Measurements from ENCODE around the gene MUC6. TPM values are rescaled to one million over a fixed set of nuclear protein-coding genes. Genes with fewer than 3 reads are reported as not detected.
"Not testable (repeated sequence)": the region's sequence is repeated elsewhere in the genome, so short reads cannot be mapped to it uniquely, and the experiment has no call there.

Gene MUC6
- polyA plus RNA-seq, 5 donors, result 0.24 to 0.57 (median 0.54) TPM

GRCh38 chr11:986270-986951 is 50.1 kb downstream of the MUC6 start:
- DNase-seq, result peak; percentile 32 to 54

GRCh38 chr11:985848-986247 is 50.7 kb downstream of the MUC6 start:
- no peak for DNase-seq

GRCh38 chr11:985406-985805 is 51.1 kb downstream of the MUC6 start:
- peak; percentile 40 to 49 for DNase-seq

DNA sequence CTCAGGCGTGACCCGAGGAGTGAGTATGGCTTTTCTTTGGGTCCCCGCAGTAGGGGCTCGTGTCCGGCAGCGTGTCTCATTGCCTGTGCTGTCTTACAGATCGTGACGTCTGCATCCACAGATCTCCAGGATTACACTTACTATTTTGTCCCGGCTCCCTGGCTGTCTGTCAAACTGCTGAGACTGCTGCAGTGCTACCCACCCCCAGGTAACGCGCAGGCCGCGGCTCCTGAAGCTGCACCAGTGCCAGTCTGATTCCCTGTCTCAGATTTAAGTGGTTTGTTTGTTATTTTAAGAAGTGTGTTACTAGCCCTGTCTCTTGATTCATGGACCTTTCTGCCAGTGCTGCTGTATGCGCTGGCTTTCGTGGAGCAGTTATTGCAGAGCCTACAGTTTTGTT is 52.0 kb downstream of the MUC6 start:
- no peak for DNase-seq

- no peak for DNase-seq
These were observed 54.8 kb downstream of the MUC6 start for GRCh38 chr11:981764-982163.

GRCh38 chr11:980438-981357 is 55.8 kb downstream of the MUC6 start:
- DNase-seq, result no peak

- no peak for DNase-seq
These were observed 57.7 kb downstream of the MUC6 start for GRCh38 chr11:978781-979180.

DNA sequence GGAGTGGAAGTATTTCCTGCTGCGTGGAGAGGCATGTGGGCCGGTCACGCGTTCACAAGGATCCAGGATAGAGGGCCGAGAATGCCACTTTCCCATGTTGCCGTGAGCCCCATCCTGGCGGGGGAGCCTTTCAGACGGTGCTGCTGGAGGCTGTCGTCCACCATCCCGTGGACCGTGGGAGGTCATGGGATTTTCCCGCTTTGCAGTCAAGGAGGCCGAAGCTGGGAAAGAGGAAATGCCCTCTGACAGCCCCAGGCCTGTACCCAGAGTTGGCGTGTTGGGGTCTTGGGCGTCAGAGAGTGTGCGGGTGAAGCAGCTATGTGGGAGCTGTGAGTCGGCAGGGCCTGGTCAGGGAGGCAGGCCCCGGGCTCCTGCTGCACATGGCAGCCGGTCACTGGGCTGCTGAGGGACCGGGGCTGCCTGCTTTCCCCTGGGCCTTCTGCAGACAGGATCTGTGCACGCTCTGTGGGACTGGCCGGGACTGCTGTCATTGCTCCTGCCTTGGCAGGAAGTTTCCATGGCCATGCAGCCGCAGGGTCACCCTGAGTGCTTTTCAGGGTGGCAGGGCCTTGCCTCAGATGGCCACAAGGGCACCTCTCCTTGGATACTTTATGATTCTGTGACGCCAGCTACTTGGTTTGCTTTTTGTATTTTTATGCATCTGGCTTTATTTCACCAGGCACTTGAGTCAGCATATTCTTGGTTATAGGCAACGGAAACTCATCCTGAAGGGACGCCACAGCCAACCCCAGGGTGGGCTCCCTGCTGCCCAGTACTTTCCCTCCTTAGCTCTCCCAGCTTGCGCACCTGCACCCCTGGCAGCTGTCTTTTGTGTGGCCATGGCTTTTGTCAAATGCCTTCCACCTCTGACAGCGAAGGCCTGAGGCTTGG is 58.4 kb downstream of the MUC6 start:
- DNase-seq, result no peak

GRCh38 chr11:976431-977160 is 59.9 kb downstream of the MUC6 start:
- no peak for DNase-seq

GRCh38 chr11:975827-976226 is 60.7 kb downstream of the MUC6 start:
- DNase-seq, result no peak

- DNase-seq, result not testable (repeated sequence)
These were observed 61.1 kb downstream of the MUC6 start for GRCh38 chr11:975376-975775.

DNA sequence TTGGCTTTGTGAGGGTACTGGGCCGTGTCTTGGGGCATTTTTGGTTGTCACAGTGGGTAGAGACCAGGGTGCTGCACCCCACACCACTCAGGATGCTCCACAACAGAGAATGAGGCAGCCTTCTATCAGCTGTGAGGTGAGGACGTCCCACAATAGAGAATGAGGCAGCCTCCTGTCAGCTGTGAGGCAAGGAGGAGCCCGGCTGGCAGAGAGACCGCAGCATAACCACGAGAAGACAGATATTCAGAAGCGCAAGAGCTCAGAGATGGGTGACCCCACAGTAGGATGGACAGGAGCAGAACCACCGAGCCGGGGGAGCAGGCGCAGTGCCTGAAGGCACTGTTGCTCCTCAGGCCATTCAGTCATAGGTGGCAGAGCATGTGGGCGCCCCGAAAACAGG is 63.3 kb downstream of the MUC6 start:
- no peak for DNase-seq

DNA sequence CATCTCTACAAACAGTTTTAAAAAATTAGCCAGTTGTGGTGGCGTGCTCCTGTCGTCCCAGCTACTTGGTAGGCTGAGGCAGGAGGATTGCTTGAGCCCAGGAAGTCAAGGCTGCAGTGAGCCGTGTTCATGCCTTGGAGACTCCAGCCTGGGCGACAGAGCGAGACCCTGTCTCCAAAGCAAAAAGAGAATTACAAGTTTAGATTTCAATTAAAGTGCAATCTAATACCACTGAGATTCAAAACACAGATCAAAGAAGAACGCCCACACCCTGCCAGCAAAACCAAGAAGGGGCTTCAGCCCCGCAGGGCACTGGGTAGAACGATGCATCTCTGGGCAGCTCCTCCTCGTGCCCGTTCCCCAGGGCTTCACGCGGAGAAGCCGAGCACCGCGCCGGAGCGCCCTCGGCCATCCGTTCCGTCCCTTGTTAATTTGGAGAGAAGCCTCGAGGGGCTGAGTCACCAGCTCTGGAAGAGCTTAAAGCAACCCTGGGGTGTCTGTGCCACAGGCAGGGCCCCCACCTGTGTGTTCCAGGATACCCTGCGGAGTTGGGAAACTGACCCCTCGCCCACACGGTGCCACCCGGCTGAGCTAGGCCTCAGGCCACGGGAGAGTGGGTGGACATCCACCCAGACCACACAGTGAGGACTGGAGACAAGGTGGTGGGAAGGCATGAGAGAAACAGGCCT is 63.9 kb downstream of the MUC6 start:
- DNase-seq, result no peak

GRCh38 chr11:971731-972365 is 64.7 kb downstream of the MUC6 start:
- no peak for DNase-seq

DNA sequence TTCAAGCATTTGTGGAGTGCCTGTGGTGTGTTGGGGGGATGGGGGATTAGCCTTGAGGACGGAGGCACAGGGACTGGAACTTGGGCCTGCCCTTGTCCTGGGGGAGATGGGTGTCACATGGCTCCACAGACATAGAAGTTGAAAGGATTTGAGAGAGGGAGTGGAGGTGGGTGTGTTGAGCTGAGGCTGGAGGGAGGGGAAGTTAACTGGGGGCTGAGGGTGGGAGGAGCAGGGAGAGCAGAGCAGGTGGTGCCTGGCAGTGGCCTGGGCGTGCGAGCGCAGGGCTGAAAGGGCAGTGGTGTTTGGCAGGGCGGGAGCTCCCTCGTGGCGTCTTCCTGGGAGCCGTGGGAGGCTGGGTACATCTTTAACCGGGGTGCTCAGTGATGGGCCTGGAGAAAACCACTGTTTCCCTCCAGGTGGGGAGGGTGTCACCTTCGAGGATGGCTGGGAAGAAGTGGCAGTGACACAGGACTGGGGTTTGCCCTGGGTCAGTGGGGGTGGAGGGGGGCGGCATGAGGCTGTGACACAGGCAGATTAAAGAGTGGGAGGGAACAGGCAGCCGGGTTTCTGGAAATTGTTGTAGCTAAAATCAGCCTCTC is 65.3 kb downstream of the MUC6 start:
- no peak for DNase-seq

DNA sequence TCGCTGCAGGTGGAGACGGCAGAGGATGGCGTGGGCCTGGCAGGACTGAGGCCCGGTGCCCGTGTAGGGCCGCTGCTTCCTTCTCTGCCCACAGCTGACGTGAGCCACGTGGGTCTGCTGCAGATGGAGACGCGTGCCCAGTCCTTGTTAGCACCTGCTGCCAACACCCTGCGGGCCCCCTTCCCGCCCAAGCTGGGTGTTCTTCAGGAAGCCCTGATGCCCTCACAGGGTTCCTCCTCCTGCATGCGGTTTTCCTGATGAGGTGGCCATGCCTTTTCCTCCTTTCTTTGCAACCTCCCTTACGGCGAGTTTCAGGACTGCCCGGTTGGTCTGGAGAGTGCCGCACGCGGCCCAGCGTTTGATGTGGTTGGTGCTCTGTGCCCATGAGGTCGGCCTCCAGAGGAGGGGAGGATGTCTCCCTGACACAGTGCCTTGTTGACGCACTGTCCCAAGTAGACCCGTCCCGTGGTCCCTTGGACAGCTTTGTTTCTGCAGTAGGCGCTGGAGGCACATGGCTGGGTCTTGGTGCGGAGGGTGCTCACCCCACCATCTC is 66.1 kb downstream of the MUC6 start:
- no peak for DNase-seq

- no peak for DNase-seq
These were observed 66.8 kb downstream of the MUC6 start for GRCh38 chr11:969651-970205.

- no peak for DNase-seq
These were observed 67.7 kb downstream of the MUC6 start for GRCh38 chr11:968822-969221.

All from right lung (tissue), 5 donors.